ENCODE data around the gene LMF2. TPM values are rescaled to one million over a fixed set of nuclear protein-coding genes. Genes with fewer than 3 reads are reported as not detected.
A peak's percentile ranks its signal among the peaks of the same experiment; 100 is the strongest.

The LMF2 gene
- total and polyA plus RNA-seq, 2 of the 8 experiments (the other 6 are each of a cell fraction or from before 2014, with no cell fraction given), result 34.3 to 62.9 TPM

DNA sequence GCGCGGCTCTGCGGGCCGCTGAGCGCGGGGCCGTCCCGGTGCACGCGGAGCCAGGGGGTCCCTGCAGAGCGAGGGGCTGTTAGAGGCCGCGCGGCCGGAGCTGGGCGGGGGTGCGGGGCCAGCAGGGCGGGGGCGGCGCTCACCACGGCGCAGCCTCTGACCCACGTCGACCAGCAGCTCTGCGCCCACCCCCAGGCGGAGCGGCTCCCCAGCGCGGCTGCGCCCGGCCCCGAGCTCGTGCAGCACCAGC lies 18.3 kb upstream of the LMF2 start:
- Histone ChIP-seq H2BK5ac (ENCODE audit: low read depth, low read length) (peak overlapping the region; percentile 63; the same call in 1 of the 2 replicates), H2AK5ac (ENCODE audit: low read depth, low read length) (no peak overlapping the region), H3K9ac (replicated peaks in 1 of 4; ENCODE audit: extremely low read depth in 1 of 4, low read depth in 3 of 4, low read length in 3 of 4) (peak overlapping the region in 3 of 4 experiments; percentile 66 to 76 (median 68); a peak in 5 of 7 replicates), H3K18ac (ENCODE audit: extremely low read depth, low read length) (no peak overlapping the region; the same call in 1 of the 2 replicates), H4K5ac (ENCODE audit: insufficient read length, low read depth, low read length) (peak overlapping the region; percentile 70), H2BK120ac (replicated peaks; ENCODE audit: low read depth, low read length) (no peak overlapping the region), H3K4ac (replicated peaks; ENCODE audit: insufficient read length, low read depth, low read length) (no peak overlapping the region), H3K4me3 (ENCODE audit: extremely low read depth in 1 of 4, insufficient read depth in 2 of 4, low read depth in 3 of 4, low read length in 4 of 4) (peak overlapping the region; percentile 63 to 78 (median 67)), H2AFZ (ENCODE audit: low read length) (no peak overlapping the region), H3K79me2 (ENCODE audit: control insufficient read depth in 1 of 2, insufficient read depth in 2 of 2, low read length in 2 of 2) (no peaks in the 10 kb centered on the region), H2BK20ac (ENCODE audit: low read length) (no peak overlapping the region), H3K36me3 (ENCODE audit: control insufficient read depth in 2 of 4, insufficient read depth in 4 of 4, low read length in 3 of 4) (peaks cover 4 to 15% (median 11%) of the 10 kb centered on the region in 4 experiments; a peak in 6 of 8 replicates), H3K4me1 (replicated peaks in 1 of 4; ENCODE audit: control insufficient read depth in 3 of 4, insufficient read depth in 4 of 4, low read length in 3 of 4) (peaks cover 0 to 17% (median 8%) of the 10 kb centered on the region in 4 experiments; a peak in 5 of 7 replicates), H3K23me2 (ENCODE audit: low read depth, low read length) (peaks cover 21% of the 10 kb centered on the region; the same call in 1 of the 2 replicates), H4K8ac (ENCODE audit: extremely low read depth, insufficient read depth, low read length) (peak overlapping the region; percentile 45; the same call in 1 of the 2 replicates), H2BK12ac (ENCODE audit: low read depth, low read length) (no peak overlapping the region), H3K9me3 (ENCODE audit: insufficient read depth in 2 of 2, low read depth in 1 of 2, low read length in 1 of 2) (no peaks in the 10 kb centered on the region), H3K4me2 (ENCODE audit: insufficient read depth in 1 of 2, low read depth in 2 of 2, low read length in 2 of 2) (peak overlapping the region; percentile 70 to 88), H4K20me1 (replicated peaks in 1 of 2; ENCODE audit: control insufficient read depth in 1 of 2, insufficient read depth in 2 of 2, low read length in 2 of 2) (peaks cover 5 to 25% of the 10 kb centered on the region in 2 experiments), H3K23ac (ENCODE audit: insufficient read length) (no peak overlapping the region), H3K56ac (replicated peaks; ENCODE audit: insufficient read length, low read depth, low read length) (no peak overlapping the region), H4K91ac (replicated peaks; ENCODE audit: insufficient read length, low read length) (no peak overlapping the region), H2BK15ac (ENCODE audit: low read length) (no peak overlapping the region), H3K27me3 (replicated peaks in 1 of 4; ENCODE audit: control insufficient read depth in 3 of 4, extremely low read depth in 1 of 4, insufficient read depth in 3 of 4, low read length in 3 of 4) (peaks cover 25 to 42% (median 35%) of the 10 kb centered on the region in 4 experiments), H3K79me1 (ENCODE audit: low read depth, low read length) (no peaks in the 10 kb centered on the region), H3K14ac (ENCODE audit: insufficient read length) (no peak overlapping the region), H3K27ac (ENCODE audit: low read depth, low read length) (no peak overlapping the region; the same call in 1 of the 2 replicates)
- DNase-seq (ENCODE audit: low read depth in 1 of 2, low spot score in 2 of 2), result no peak
- no peak for FAIRE-seq
- WGBS, 2 experiments (ENCODE audit: extremely low coverage in 1 of 2, insufficient coverage in 1 of 2, insufficient read length in 1 of 2, insufficient replicate concordance in 2 of 2, low coverage in 1 of 2, low lambda C conversion rate in 2 of 2, missing lambda C conversion rate in 1 of 2), result 1% methylated on average over 32 of the region's 33 CpGs; no CpG with 5 or more reads in 1 of the 2 experiments
- ChIA-PET CTCF (ENCODE audit: partially characterized antibody) (interaction anchor here (0.6 to 3.4 kb wide), 30 partner anchors 8 to 278 kb away, joined by 3 to 36 read pairs (median 4); partner anchors contain the start of genes DENND6B, KLHDC7B, LMF2 and NCAPH2), POLR2A (ENCODE audit: partially characterized antibody) (interaction anchor here (0.6 to 3.0 kb wide), 16 partner anchors 11 to 85 kb away, joined by 3 to 32 read pairs (median 4); partner anchors contain the start of genes LMF2, NCAPH2 and SYCE3)

All from H1 (cell line).